GM21367 (cell line): ENCODE data around the gene RNF4.
"Not testable (repeated sequence)": the region's sequence is repeated elsewhere in the genome, so short reads cannot be mapped to it uniquely, and the experiment has no call there.

Experiments used
- ATAC-seq: cut with Tn5 transposase; IDR thresholded peaks from one replicate; pipeline ENCODE4 v1.9.1; 2021; ENCODE audit not compliant: unreplicated experiment

RNF4 gene

GRCh38 chr4:2486981-2487380 is 18.1 kb downstream of the RNF4 start:
- ATAC-seq, result no peak

- peak; percentile 58 for ATAC-seq
Observed at GRCh38 chr4:2487632-2488031, 18.7 kb downstream of the RNF4 start.

GRCh38 chr4:2489081-2489805 is 20.3 kb downstream of the RNF4 start:
- no peak for ATAC-seq

GRCh38 chr4:2489841-2490552 is 21.1 kb downstream of the RNF4 start:
- ATAC-seq, result no peak

GRCh38 chr4:2492970-2493369 is 24.1 kb downstream of the RNF4 start:
- ATAC-seq, result no peak

- no peak for ATAC-seq
Observed at GRCh38 chr4:2494992-2495391, 26.1 kb downstream of the RNF4 start.

- no peak for ATAC-seq
Observed at GRCh38 chr4:2497324-2497723, 28.4 kb downstream of the RNF4 start.

GRCh38 chr4:2497931-2498330 is 29.0 kb downstream of the RNF4 start:
- peak; percentile 91 for ATAC-seq

GRCh38 chr4:2500547-2500946 is 31.6 kb downstream of the RNF4 start:
- ATAC-seq, result no peak

GRCh38 chr4:2501034-2501594 is 32.2 kb downstream of the RNF4 start:
- ATAC-seq, result no peak

- no peak for ATAC-seq
Observed at GRCh38 chr4:2503809-2504208, 34.9 kb downstream of the RNF4 start.

- no peak for ATAC-seq
Observed at GRCh38 chr4:2507259-2507658, 38.4 kb downstream of the RNF4 start.

GRCh38 chr4:2507855-2508254 is 38.9 kb downstream of the RNF4 start:
- no peak for ATAC-seq

GRCh38 chr4:2510351-2511259 is 41.7 kb downstream of the RNF4 start:
- no peak for ATAC-seq

- ATAC-seq, result no peak
Observed at GRCh38 chr4:2511645-2512131, 42.8 kb downstream of the RNF4 start.

- no peak for ATAC-seq
Observed at GRCh38 chr4:2512396-2513135, 43.7 kb downstream of the RNF4 start.

- ATAC-seq, result not testable (repeated sequence)
Observed at GRCh38 chr4:2514193-2514592, 45.3 kb downstream of the RNF4 start.

GRCh38 chr4:2514944-2515343 is 46.0 kb downstream of the RNF4 start:
- not testable (repeated sequence) for ATAC-seq

- ATAC-seq, result no peak
Observed at GRCh38 chr4:2515830-2516550, 47.1 kb downstream of the RNF4 start.

- no peak for ATAC-seq
Observed at GRCh38 chr4:2516635-2517034, 47.7 kb downstream of the RNF4 start.
